ENCODE measurements around the gene ZNF189.

DNA sequence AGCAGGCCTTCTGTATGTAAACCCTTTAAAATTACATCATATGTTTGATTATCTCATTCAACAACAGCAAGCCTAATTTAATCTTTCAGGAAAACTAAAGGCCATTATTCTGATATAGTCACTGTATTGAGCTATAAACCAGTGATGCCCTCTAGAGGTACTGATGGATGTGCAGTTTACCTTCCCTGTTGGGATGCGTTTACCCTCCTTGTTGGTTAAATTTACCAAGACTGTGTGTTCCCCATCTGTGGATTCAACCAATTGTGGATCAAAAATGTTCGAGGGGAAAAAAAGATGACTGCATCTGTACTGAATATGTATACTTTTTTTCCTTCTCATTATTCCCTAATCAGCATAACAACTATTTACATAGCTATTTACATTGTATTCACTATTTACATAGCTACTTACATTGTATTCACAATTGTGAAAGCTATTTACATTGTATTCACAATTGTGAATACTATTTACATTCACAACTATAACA is 10.1 kb upstream of the ZNF189 start:
- TF ChIP-seq, protein P1, sequence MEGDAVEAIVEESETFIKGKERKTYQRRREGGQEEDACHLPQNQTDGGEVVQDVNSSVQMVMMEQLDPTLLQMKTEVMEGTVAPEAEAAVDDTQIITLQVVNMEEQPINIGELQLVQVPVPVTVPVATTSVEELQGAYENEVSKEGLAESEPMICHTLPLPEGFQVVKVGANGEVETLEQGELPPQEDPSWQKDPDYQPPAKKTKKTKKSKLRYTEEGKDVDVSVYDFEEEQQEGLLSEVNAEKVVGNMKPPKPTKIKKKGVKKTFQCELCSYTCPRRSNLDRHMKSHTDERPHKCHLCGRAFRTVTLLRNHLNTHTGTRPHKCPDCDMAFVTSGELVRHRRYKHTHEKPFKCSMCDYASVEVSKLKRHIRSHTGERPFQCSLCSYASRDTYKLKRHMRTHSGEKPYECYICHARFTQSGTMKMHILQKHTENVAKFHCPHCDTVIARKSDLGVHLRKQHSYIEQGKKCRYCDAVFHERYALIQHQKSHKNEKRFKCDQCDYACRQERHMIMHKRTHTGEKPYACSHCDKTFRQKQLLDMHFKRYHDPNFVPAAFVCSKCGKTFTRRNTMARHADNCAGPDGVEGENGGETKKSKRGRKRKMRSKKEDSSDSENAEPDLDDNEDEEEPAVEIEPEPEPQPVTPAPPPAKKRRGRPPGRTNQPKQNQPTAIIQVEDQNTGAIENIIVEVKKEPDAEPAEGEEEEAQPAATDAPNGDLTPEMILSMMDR (IDR thresholded peaks at IDR 0.05) = no peak
- no peak for TF ChIP-seq POLR2A (IDR thresholded peaks at IDR 0.05)

Measured in uterus (tissue), 2 donors.